Gastrocnemius medialis (tissue), 4 donors: Measurements from ENCODE around the gene TNS1. TPM values are rescaled to one million over a fixed set of nuclear protein-coding genes. Genes with fewer than 3 reads are reported as not detected.

ENCODE experiments used
- ATAC-seq, 2 donors: fragments of 150-250 bp; one replicate each; pipeline ENCODE4 v1.9.1; 2016
- DNase-seq, 2 donors: peaks; one replicate each; pipeline ENCODE4 v3.0.0-alpha.2; 2019
- H3K27ac ChIP-seq, 4 donors: fragments of 200-600 bp; sonication (generic); 1 replicate in 1 of 4; 2 replicates in 3 of 4; pipeline ENCODE4 v1.5.1; 2016 to 2018; ENCODE audit warnings: mild to moderate bottlenecking in 2 of 4, moderate library complexity in 1 of 4
- H3K27me3 ChIP-seq, 3 donors: fragments of 200-600 bp; sonication (generic) in 2 of 3; 1 replicate in 1 of 3; 2 replicates in 2 of 3; pipeline versions ENCODE4 v1.5.1 to v1.6.0; 2016 to 2019; ENCODE audit warnings: mild to moderate bottlenecking in 1 of 3, moderate library complexity in 1 of 3
- H3K36me3 ChIP-seq, 2 donors: fragments of 200-600 bp; sonication (generic) in 1 of 2; one replicate each; pipeline ENCODE4 v1.5.1; 2017 to 2018
- H3K4me1 ChIP-seq, 2 donors: fragments of 200-600 bp; sonication (generic) in 1 of 2; one replicate each; pipeline ENCODE4 v1.5.1; 2016 to 2017; ENCODE audit warnings: mild to moderate bottlenecking in 2 of 2
- H3K4me3 ChIP-seq, 4 donors: fragments of 200-600 bp; sonication (generic) in 3 of 4; 1 replicate in 1 of 4; 2 replicates in 3 of 4; pipeline ENCODE4 v1.5.1; 2016 to 2019; ENCODE audit warnings: mild to moderate bottlenecking in 2 of 4
- H3K9me3 ChIP-seq, 3 donors: fragments of 200-600 bp; sonication (generic) in 2 of 3; 1 replicate in 1 of 3; 2 replicates in 2 of 3; pipeline ENCODE4 v1.5.1; 2016 to 2019
- POLR2A ChIP-seq, 2 donors: fragments of 450-650 bp; IDR thresholded peaks; one replicate each; pipeline ENCODE4 v1.6.1; 2017; ENCODE audit warnings: antibody characterized with exemption in 2 of 2, mild to moderate bottlenecking in 2 of 2, moderate library complexity in 2 of 2
- in situ Hi-C, 4 donors: fragments of 200-750 bp; cut with MboI; loops; one replicate each; pipeline versions ENCODE4 v1.15.0 to v1.8.0; 2017; ENCODE audit warnings: low sequenced_read_pairs in 4 of 4
- intact Hi-C: fragments of 100-400 bp; cut with DNase I; formaldehyde crosslinking; loops from one replicate; pipeline ENCODE4 v1.15.1; 2023; ENCODE audit warnings: low total_unique reads
- total RNA-seq, 4 donors: library from RNA; depleted of rRNA; stranded (reverse); fragments of >200 nt; gene quantifications; one replicate each; pipeline versions ENCODE4 v1.1.0 to v1.2.3, GENCODE V29; 2016
- TF ChIP-seq, protein P1 (sequence below), 5 experiments: fragments of 450-650 bp in 3 of 5; fragments of 200-600 bp in 2 of 5; sonication (generic) in 2 of 5; IDR thresholded peaks in 4 of 5; conservative IDR thresholded peaks in 1 of 5; 1 replicate in 4 of 5; 2 replicates in 1 of 5; pipeline ENCODE4 v1.5.1; 2016 to 2019; ENCODE audit warnings: antibody characterized with exemption in 5 of 5, mild to moderate bottlenecking in 3 of 5, moderate library complexity in 3 of 5

Gene TNS1
- total RNA-seq, 4 donors from 2014 or later, result 407 to 670 (median 484) TPM

DNA sequence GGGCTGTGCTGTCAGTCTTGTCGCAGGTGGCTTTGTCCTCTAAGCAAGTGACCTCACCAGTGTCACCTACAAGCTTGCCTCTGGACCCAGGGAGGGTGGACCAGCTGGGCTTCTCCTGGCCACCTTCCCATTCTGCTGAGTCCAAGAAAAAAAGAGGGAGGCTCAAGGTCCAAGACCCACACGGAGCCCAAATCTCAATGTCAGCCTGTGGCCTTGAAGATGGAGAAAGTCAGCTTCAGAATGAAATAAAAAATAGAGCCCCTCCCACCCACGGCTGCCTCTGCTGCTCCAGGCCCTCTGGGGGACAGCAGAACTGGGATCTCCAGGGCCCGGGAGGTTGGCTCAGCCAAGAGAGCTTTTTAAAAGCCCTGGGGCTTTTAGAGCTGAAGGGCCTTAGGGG, 145.9 kb downstream of the TNS1 start:
- H3K9me3 ChIP-seq, result no peaks in the 10 kb centered on the region
- H3K36me3 ChIP-seq, result peaks cover 0 to 29% of the 10 kb centered on the region in 2 donors
- no peaks in the 10 kb centered on the region for H3K27me3 ChIP-seq
- H3K27ac ChIP-seq, result peak overlapping the region; percentile 99 to 100 (median 99)
- in situ Hi-C loops, result no loop called here
- ATAC-seq (peak; percentile 7 to 24), DNase-seq (peak in 1 of 2 donors; percentile 78)
- intact Hi-C loops, result no loop called here
- H3K4me3 ChIP-seq, result peak overlapping the region; percentile 72 to 89 (median 81)
- TF ChIP-seq, protein P1, sequence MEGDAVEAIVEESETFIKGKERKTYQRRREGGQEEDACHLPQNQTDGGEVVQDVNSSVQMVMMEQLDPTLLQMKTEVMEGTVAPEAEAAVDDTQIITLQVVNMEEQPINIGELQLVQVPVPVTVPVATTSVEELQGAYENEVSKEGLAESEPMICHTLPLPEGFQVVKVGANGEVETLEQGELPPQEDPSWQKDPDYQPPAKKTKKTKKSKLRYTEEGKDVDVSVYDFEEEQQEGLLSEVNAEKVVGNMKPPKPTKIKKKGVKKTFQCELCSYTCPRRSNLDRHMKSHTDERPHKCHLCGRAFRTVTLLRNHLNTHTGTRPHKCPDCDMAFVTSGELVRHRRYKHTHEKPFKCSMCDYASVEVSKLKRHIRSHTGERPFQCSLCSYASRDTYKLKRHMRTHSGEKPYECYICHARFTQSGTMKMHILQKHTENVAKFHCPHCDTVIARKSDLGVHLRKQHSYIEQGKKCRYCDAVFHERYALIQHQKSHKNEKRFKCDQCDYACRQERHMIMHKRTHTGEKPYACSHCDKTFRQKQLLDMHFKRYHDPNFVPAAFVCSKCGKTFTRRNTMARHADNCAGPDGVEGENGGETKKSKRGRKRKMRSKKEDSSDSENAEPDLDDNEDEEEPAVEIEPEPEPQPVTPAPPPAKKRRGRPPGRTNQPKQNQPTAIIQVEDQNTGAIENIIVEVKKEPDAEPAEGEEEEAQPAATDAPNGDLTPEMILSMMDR (IDR thresholded peaks at IDR 0.05 in 4 of 5, conservative IDR thresholded peaks at IDR 0.05 in 1 of 5), result no peak
- peaks cover 82 to 83% of the 10 kb centered on the region in 2 donors for H3K4me1 ChIP-seq

DNA sequence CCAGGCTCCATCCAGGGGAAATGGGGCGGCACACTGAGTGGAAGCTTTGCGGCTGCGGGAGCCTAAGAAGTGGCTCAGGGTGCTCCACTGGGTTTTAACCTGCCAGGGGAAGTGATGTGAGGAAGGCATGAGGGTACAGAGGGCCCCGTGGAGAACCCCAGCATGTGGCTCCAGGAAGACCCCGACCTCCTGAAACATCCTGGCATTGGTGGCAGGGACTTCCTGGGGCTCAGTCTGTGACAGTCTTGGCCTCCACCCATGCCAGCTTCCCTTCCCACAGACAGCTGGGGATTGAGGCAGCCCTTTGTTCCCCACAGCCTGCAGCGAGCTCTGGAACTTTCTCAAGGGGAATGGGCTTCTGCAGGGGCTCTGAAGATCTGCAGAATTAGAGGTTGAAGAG, 146.6 kb downstream of the TNS1 start:
- DNase-seq, result peak in 1 of 2 donors; percentile 42
- Histone ChIP-seq H3K4me3 (peak overlapping the region; percentile 72 to 89 (median 81)), H3K4me1 (peaks cover 87 to 89% of the 10 kb centered on the region in 2 donors), H3K9me3 (no peaks in the 10 kb centered on the region), H3K36me3 (peaks cover 0 to 29% of the 10 kb centered on the region in 2 donors), H3K27me3 (no peaks in the 10 kb centered on the region), H3K27ac (peak overlapping the region; percentile 99 to 100 (median 99))
- in situ Hi-C loops, result no loop called here
- intact Hi-C loops, result no loop called here
- no peak for TF ChIP-seq POLR2A (IDR thresholded peaks at IDR 0.05)
- TF ChIP-seq, protein P1 (IDR thresholded peaks at IDR 0.05 in 4 of 5, conservative IDR thresholded peaks at IDR 0.05 in 1 of 5), result no peak
- no peak for ATAC-seq

DNA sequence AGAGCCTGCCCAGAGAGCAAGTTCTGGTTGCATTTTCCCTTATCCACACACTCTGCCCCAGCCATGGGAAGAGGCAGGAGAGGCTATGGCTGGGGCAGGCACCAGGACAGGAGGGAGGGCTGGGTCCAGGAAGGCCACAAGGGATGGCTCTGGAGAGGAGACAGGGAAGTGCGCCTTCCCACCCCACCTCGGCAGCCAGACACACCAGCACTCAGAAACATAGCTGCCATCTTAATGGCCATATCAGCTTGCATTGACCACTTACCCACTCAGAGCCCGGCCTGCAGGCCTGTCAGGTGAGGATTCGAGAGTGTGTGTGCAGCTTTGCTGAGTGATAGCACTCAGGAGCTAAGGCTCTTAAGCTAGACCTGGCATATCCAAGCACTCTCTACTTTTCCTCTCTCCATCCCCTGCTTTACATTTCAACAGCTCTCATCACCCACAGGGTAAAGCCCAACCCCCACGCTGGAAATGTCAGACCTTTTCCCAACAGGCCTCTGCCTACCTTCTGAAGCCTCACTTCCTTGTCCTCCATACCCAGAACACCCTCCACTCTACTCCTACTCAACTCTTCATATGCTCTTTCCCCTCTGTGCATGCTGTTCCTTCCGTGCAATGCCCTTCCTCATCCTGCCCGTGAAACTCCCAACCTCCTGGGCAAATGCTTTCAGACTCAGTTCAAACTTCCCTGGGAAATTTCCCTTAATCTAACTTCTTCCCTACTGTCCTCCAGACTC, 147.9 kb downstream of the TNS1 start:
- peak overlapping the region; percentile 99 to 100 (median 99) for H3K27ac ChIP-seq
- no peak for TF ChIP-seq POLR2A (IDR thresholded peaks at IDR 0.05)
- TF ChIP-seq, protein P1 (IDR thresholded peaks at IDR 0.05 in 4 of 5, conservative IDR thresholded peaks at IDR 0.05 in 1 of 5), result no peak
- no peaks in the 10 kb centered on the region for H3K9me3 ChIP-seq
- H3K4me3 ChIP-seq, result peak overlapping the region; percentile 72 to 89 (median 81)
- no peaks in the 10 kb centered on the region for H3K27me3 ChIP-seq
- DNase-seq, result peak in 1 of 2 donors; percentile 18
- no peak for ATAC-seq
- H3K36me3 ChIP-seq, result peaks cover 0 to 29% of the 10 kb centered on the region in 2 donors
- in situ Hi-C loops, result no loop called here
- intact Hi-C loops, result no loop called here
- peaks cover 88 to 92% of the 10 kb centered on the region in 2 donors for H3K4me1 ChIP-seq

DNA sequence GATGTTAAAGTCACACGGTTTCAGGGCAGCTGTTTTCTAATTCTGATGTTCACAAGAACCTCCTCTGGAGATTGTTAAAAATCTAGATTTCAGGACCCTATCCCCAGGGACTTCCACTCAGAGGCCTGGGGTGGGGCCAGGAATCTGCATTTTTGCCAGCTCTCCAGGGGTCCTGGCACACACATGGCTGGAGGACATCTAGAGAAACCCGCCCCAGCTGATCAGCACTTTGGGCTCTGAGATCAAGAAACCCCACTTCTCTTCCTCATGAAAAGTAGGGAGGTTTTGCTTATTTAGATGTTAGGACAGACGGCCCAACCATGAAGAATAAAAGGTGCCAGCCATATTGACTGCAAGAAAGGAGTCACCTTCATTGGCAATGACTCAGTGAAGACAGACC, 148.8 kb downstream of the TNS1 start:
- Histone ChIP-seq H3K27ac (peak overlapping the region; percentile 99 to 100 (median 99)), H3K4me3 (peak overlapping the region; percentile 72 to 89 (median 81)), H3K4me1 (peaks cover 88 to 92% of the 10 kb centered on the region in 2 donors), H3K36me3 (peaks cover 0 to 29% of the 10 kb centered on the region in 2 donors), H3K27me3 (no peaks in the 10 kb centered on the region), H3K9me3 (no peaks in the 10 kb centered on the region)
- in situ Hi-C loops, result no loop called here
- ATAC-seq, result no peak
- DNase-seq, result no peak
- TF ChIP-seq, protein P1 (IDR thresholded peaks at IDR 0.05 in 4 of 5, conservative IDR thresholded peaks at IDR 0.05 in 1 of 5), result no peak
- peak in 1 of 2 donors; percentile 0 for TF ChIP-seq POLR2A (IDR thresholded peaks at IDR 0.05)
- intact Hi-C loops, result no loop called here
